GM21381 (cell line): ENCODE data around the gene CEP112.
"Not testable (repeated sequence)": the region's sequence is repeated elsewhere in the genome, so short reads cannot be mapped to it uniquely, and the experiment has no call there.

Experiments used
- ATAC-seq: cut with Tn5 transposase; IDR thresholded peaks from one replicate; pipeline ENCODE4 v1.9.1; 2021; ENCODE audit warnings: mild to moderate bottlenecking, moderate library complexity; ENCODE audit not compliant: unreplicated experiment

The CEP112 gene

GRCh38 chr17:66165537-66166123, 26.3 kb downstream of the CEP112 start:
- no peak for ATAC-seq

- not testable (repeated sequence) for ATAC-seq
Measured at GRCh38 chr17:66155055-66155454, 36.9 kb downstream of the CEP112 start.

GRCh38 chr17:66152756-66153155, 39.2 kb downstream of the CEP112 start:
- no peak for ATAC-seq

- no peak for ATAC-seq
Measured at GRCh38 chr17:66150708-66151107, 41.2 kb downstream of the CEP112 start.

- ATAC-seq = no peak
Measured at GRCh38 chr17:66149562-66149961, 42.4 kb downstream of the CEP112 start.

GRCh38 chr17:66146394-66146793, 45.5 kb downstream of the CEP112 start:
- ATAC-seq = no peak

GRCh38 chr17:66143657-66144282, 48.2 kb downstream of the CEP112 start:
- ATAC-seq = no peak

GRCh38 chr17:66142428-66142827, 49.5 kb downstream of the CEP112 start:
- no peak for ATAC-seq

- ATAC-seq = no peak
Measured at GRCh38 chr17:66138120-66138519, 53.8 kb downstream of the CEP112 start.

- ATAC-seq = no peak
Measured at GRCh38 chr17:66135896-66136295, 56.0 kb downstream of the CEP112 start.

- ATAC-seq = no peak
Measured at GRCh38 chr17:66135219-66135618, 56.7 kb downstream of the CEP112 start.

GRCh38 chr17:66129759-66130158, 62.2 kb downstream of the CEP112 start:
- no peak for ATAC-seq

GRCh38 chr17:66126231-66126630, 65.7 kb downstream of the CEP112 start:
- no peak for ATAC-seq

- no peak for ATAC-seq
Measured at GRCh38 chr17:66123163-66123562, 68.8 kb downstream of the CEP112 start.

- no peak for ATAC-seq
Measured at GRCh38 chr17:66115246-66115645, 76.7 kb downstream of the CEP112 start.

GRCh38 chr17:66114609-66115008, 77.3 kb downstream of the CEP112 start:
- no peak for ATAC-seq

- ATAC-seq = no peak
Measured at GRCh38 chr17:66107731-66108130, 84.2 kb downstream of the CEP112 start.

GRCh38 chr17:66098040-66098439, 93.9 kb downstream of the CEP112 start:
- no peak for ATAC-seq

GRCh38 chr17:66094727-66095126, 97.2 kb downstream of the CEP112 start:
- ATAC-seq = no peak

- ATAC-seq = no peak
Measured at GRCh38 chr17:66091445-66092080, 100.4 kb downstream of the CEP112 start.

- ATAC-seq = no peak
Measured at GRCh38 chr17:66089764-66090163, 102.2 kb downstream of the CEP112 start.

GRCh38 chr17:66088173-66088572, 103.8 kb downstream of the CEP112 start:
- no peak for ATAC-seq
